HepG2 (cell line): ENCODE measurements around the gene RETREG2. TPM values are rescaled to one million over a fixed set of nuclear protein-coding genes. Genes with fewer than 3 reads are reported as not detected.

Source experiments
- ATF6 ChIP-seq: sonication (generic); formaldehyde crosslinking; conservative IDR thresholded peaks from 2 replicates; pipeline ENCODE4 v1.4.0; 2020; ENCODE audit warnings: missing genetic modification reagents
- FOXJ3 ChIP-seq: sonication (generic); formaldehyde crosslinking; IDR thresholded peaks from 2 replicates; pipeline ENCODE4 v1.4.0; 2020; ENCODE audit warnings: missing genetic modification reagents, mild to moderate bottlenecking, borderline replicate concordance
- HBP1 ChIP-seq: IDR thresholded peaks from 2 replicates; pipeline ENCODE4 v1.6.1; 2016; ENCODE audit warnings: low read depth, control low read depth
- HMGXB4 ChIP-seq, 2 experiments: sonication (generic) in 1 of 2; formaldehyde crosslinking in 1 of 2; IDR thresholded peaks; 2 replicates each; pipeline versions ENCODE4 v1.4.0 to v1.6.1; 2018 to 2020; ENCODE audit warnings: missing genetic modification reagents in 2 of 2, borderline replicate concordance in 1 of 2, low read depth in 1 of 2, mild to moderate bottlenecking in 1 of 2, missing biosample characterization in 1 of 2
- MYNN ChIP-seq: sonication (generic); formaldehyde crosslinking; IDR thresholded peaks from 2 replicates; pipeline ENCODE4 v1.4.0; 2020; ENCODE audit warnings: mild to moderate bottlenecking, low read depth, missing genetic modification reagents
- NFYC ChIP-seq: IDR thresholded peaks from 2 replicates; pipeline ENCODE4 v1.6.1; 2016; ENCODE audit warnings: missing genetic modification reagents, missing compliant biosample characterization
- RARG ChIP-seq: sonication (generic); formaldehyde crosslinking; IDR thresholded peaks from 2 replicates; pipeline ENCODE4 v1.4.0; 2020; ENCODE audit warnings: low read depth, mild to moderate bottlenecking, missing genetic modification reagents
- SNAPC5 ChIP-seq: sonication (generic); formaldehyde crosslinking; IDR thresholded peaks from 2 replicates; pipeline ENCODE4 v1.8.1; 2023; ENCODE audit warnings: mild to moderate bottlenecking, missing genetic modification reagents, borderline replicate concordance
- SP5 ChIP-seq: IDR thresholded peaks from 2 replicates; pipeline ENCODE4 v1.6.1; 2016; ENCODE audit warnings: low read depth, borderline replicate concordance
- THAP11 ChIP-seq: IDR thresholded peaks from 2 replicates; pipeline ENCODE4 v1.6.1; 2016; ENCODE audit warnings: missing biosample characterization, missing genetic modification reagents
- ZBTB8A ChIP-seq: sonication (generic); formaldehyde crosslinking; IDR thresholded peaks from 2 replicates; pipeline ENCODE4 v1.4.0; 2020; ENCODE audit warnings: mild to moderate bottlenecking, low read depth, missing genetic modification reagents, borderline replicate concordance
- ZGPAT ChIP-seq: IDR thresholded peaks from 2 replicates; pipeline ENCODE4 v1.6.1; 2016; ENCODE audit warnings: mild to moderate bottlenecking
- ZNF180 ChIP-seq: sonication (generic); formaldehyde crosslinking; IDR thresholded peaks from 2 replicates; pipeline ENCODE4 v1.4.0; 2020; ENCODE audit warnings: low read depth, missing genetic modification reagents, borderline replicate concordance
- ZNF235 ChIP-seq: sonication (generic); formaldehyde crosslinking; IDR thresholded peaks from 2 replicates; pipeline ENCODE4 v1.8.1; 2023; ENCODE audit warnings: mild to moderate bottlenecking, missing genetic modification reagents, borderline replicate concordance
- ZNF367 ChIP-seq: sonication (generic); formaldehyde crosslinking; IDR thresholded peaks from 2 replicates; pipeline ENCODE4 v1.4.0; 2020; ENCODE audit warnings: missing genetic modification reagents, borderline replicate concordance
- ZNF576 ChIP-seq: sonication (generic); formaldehyde crosslinking; IDR thresholded peaks from 2 replicates; pipeline ENCODE4 v1.4.0; 2020; ENCODE audit warnings: mild to moderate bottlenecking, missing genetic modification reagents
- ZNF597 ChIP-seq: sonication (generic); formaldehyde crosslinking; IDR thresholded peaks from 2 replicates; pipeline ENCODE4 v1.5.0; 2020; ENCODE audit warnings: missing genetic modification reagents
- polyA plus RNA-seq, 8 experiments: library from polyadenylated mRNA; depleted of rRNA in 3 of 8; stranded (reverse) in 7 of 8; unstranded in 1 of 8; fragments of >200 nt; fragmentation: Illumina TruSeq in 4 of 8; extraction: Trizol in 4 of 8; gene quantifications; 2 replicates each; pipeline versions ENCODE4 v1.2.1 to v1.2.3, GENCODE V29; 2011 to 2016; ENCODE audit warnings: low read depth in 4 of 8, missing spikeins in 1 of 8, mixed read lengths in 1 of 8; ENCODE audit not compliant: insufficient read depth in 1 of 8
- total RNA-seq, 5 experiments: library from RNA; depleted of rRNA; stranded (reverse); fragments of >200 nt; fragmentation: Illumina TruSeq; extraction: Trizol; gene quantifications; 2 replicates each; pipeline ENCODE4 v1.2.3, GENCODE V29; 2016; ENCODE audit warnings: low read depth in 1 of 5

The RETREG2 gene
- total and polyA plus RNA-seq, 2 of the 13 experiments (the other 11 are each of a cell fraction or from before 2014, with no cell fraction given), result 86.0 to 134 TPM

GRCh38 chr2:219160186-219161017 lies 17.7 kb upstream of the RETREG2 start, which contains the start of gene NHEJ1 (continued):
- TF ChIP-seq ZGPAT (CRISPR knock-in tag) (peak; percentile 87), HMGXB4 (CRISPR knock-in tag; IDR thresholded peaks at IDR 0.05; ENCODE audit: borderline replicate concordance in 1 of 2, low read depth in 1 of 2) (peak; percentile 91 to 94; a peak in 3 of 4 replicates), ATF6 (peak; percentile 24; the same call in 1 of the 2 replicates), ZNF576 (CRISPR knock-in tag) (no peak), THAP11 (CRISPR knock-in tag) (peak; percentile 83), NFYC (CRISPR knock-in tag) (no peak), FOXJ3 (CRISPR knock-in tag) (0 out of 2 replicates have a peak, but pooled peaks have one; percentile 13), ZNF180 (CRISPR knock-in tag) (no peak), ZNF367 (peak; percentile 37; the same call in 1 of the 2 replicates), SNAPC5 (CRISPR knock-in tag) (peak; percentile 95; the same call in 1 of the 2 replicates), ZNF597 (CRISPR knock-in tag) (0 out of 2 replicates have a peak, but pooled peaks have one; percentile 53), MYNN (CRISPR knock-in tag) (no peak; the same call in 1 of the 2 replicates), ZBTB8A (peak; percentile 50; the same call in 1 of the 2 replicates), ZNF235 (no peak), RARG (CRISPR knock-in tag) (no peak), HBP1 (CRISPR knock-in tag) (0 out of 2 replicates have a peak, but pooled peaks have one; percentile 34), SP5 (peak; percentile 73)
